CD4-positive, alpha-beta T cell treated with Interferon alpha-2 for 1 hour (primary cell): ENCODE results near the gene GPD1L.
A peak's percentile ranks its signal among the peaks of the same experiment; 100 is the strongest.

Source experiments
- DNase-seq, 2 donors: peaks; one replicate each; pipeline ENCODE4 v3.0.0-alpha.2; 2020 to 2022

GPD1L gene

GRCh38 chr3:32140943-32141342 is 34.5 kb downstream of the GPD1L start:
- DNase-seq = no peak

- DNase-seq = peak; percentile 47 to 70
These were observed 37.7 kb downstream of the GPD1L start for GRCh38 chr3:32143849-32144757.

GRCh38 chr3:32146746-32147211 is 40.4 kb downstream of the GPD1L start:
- DNase-seq = peak in 1 of 2 donors; percentile 5

- DNase-seq = no peak
These were observed 41.1 kb downstream of the GPD1L start for GRCh38 chr3:32147509-32147908.

GRCh38 chr3:32147933-32148332 is 41.5 kb downstream of the GPD1L start:
- DNase-seq = no peak

- no peak for DNase-seq
These were observed 41.9 kb downstream of the GPD1L start for GRCh38 chr3:32148351-32148750.

- DNase-seq = no peak
These were observed 47.2 kb downstream of the GPD1L start for GRCh38 chr3:32153414-32154204.

GRCh38 chr3:32154205-32154579 is 47.8 kb downstream of the GPD1L start:
- no peak for DNase-seq

GRCh38 chr3:32155117-32155516 is 48.7 kb downstream of the GPD1L start:
- no peak for DNase-seq

- no peak for DNase-seq
These were observed 51.3 kb downstream of the GPD1L start for GRCh38 chr3:32157600-32158264.

- DNase-seq = no peak
These were observed 54.3 kb downstream of the GPD1L start for GRCh38 chr3:32160706-32161214.

GRCh38 chr3:32165442-32165841 is 59.0 kb downstream of the GPD1L start:
- DNase-seq = no peak

GRCh38 chr3:32166654-32167053 is 60.2 kb downstream of the GPD1L start:
- no peak for DNase-seq

GRCh38 chr3:32172420-32172819 is 66.0 kb downstream of the GPD1L start:
- no peak for DNase-seq

GRCh38 chr3:32175607-32176197 is 69.3 kb downstream of the GPD1L start:
- peak; percentile 39 to 66 for DNase-seq

GRCh38 chr3:32176989-32177701 is 70.7 kb downstream of the GPD1L start:
- DNase-seq = peak; percentile 64 to 83

- DNase-seq = peak; percentile 34 to 70
These were observed 71.3 kb downstream of the GPD1L start for GRCh38 chr3:32177702-32178198.

- no peak for DNase-seq
These were observed 73.8 kb downstream of the GPD1L start for GRCh38 chr3:32180141-32180784.

- DNase-seq = no peak
These were observed 74.9 kb downstream of the GPD1L start for GRCh38 chr3:32181365-32181764.

GRCh38 chr3:32181796-32182195 is 75.4 kb downstream of the GPD1L start:
- DNase-seq = no peak

GRCh38 chr3:32184187-32184730 is 77.8 kb downstream of the GPD1L start:
- DNase-seq = no peak
